Endothelial cell of umbilical vein (primary cell): ENCODE measurements around the gene ESPN.

ENCODE experiments used
- CTCF ChIP-seq, 2 donors: IDR thresholded peaks; 1 replicate in 1 of 2; 2 replicates in 1 of 2; pipeline ENCODE4 v1.5.1; 2011; ENCODE audit warnings: low read length in 2 of 2, mild to moderate bottlenecking in 2 of 2, moderate library complexity in 2 of 2, control low read depth in 1 of 2, inconsistent platforms in 1 of 2, low read depth in 1 of 2; ENCODE audit not compliant: insufficient read depth in 1 of 2; ENCODE audit errors: extremely low read depth in 1 of 2
- EZH2 ChIP-seq: IDR thresholded peaks from 2 replicates; pipeline ENCODE4 v1.6.1; 2012; ENCODE audit warnings: borderline replicate concordance, low read depth, mild to moderate bottlenecking, moderate library complexity, low read length, inconsistent platforms; ENCODE audit not compliant: severe bottlenecking
- FOS ChIP-seq: IDR thresholded peaks from 2 replicates; pipeline ENCODE4 v1.6.1; 2011; ENCODE audit warnings: mild to moderate bottlenecking, low read length, moderate library complexity, borderline replicate concordance; ENCODE audit not compliant: insufficient read depth
- JUN ChIP-seq: IDR thresholded peaks from 2 replicates; pipeline ENCODE4 v1.6.1; 2011; ENCODE audit warnings: borderline replicate concordance, low read depth; ENCODE audit not compliant: insufficient read length, insufficient read depth
- MAX ChIP-seq: IDR thresholded peaks from 2 replicates; pipeline ENCODE4 v1.6.1; 2011; ENCODE audit not compliant: insufficient read depth, insufficient read length
- MYC ChIP-seq: IDR thresholded peaks from one replicate; pipeline ENCODE4 v1.6.1; 2011; ENCODE audit warnings: mild to moderate bottlenecking, low read depth, low read length
- POLR2A ChIP-seq: IDR thresholded peaks from 2 replicates; pipeline ENCODE4 v1.6.1; 2012; ENCODE audit warnings: low read depth, mild to moderate bottlenecking, control low read depth, low read length
- POLR2AphosphoS5 ChIP-seq: IDR thresholded peaks from 2 replicates; pipeline ENCODE4 v1.6.1; 2012; ENCODE audit warnings: low read depth, mild to moderate bottlenecking, control low read depth, low read length, moderate library complexity; ENCODE audit not compliant: insufficient read depth

GRCh38 chr1:6470132-6471085, 45.8 kb downstream of the ESPN start:
- TF ChIP-seq CTCF (IDR thresholded peaks at IDR 0.05; ENCODE audit: extremely low read depth in 1 of 2, insufficient read depth in 1 of 2, low read depth in 1 of 2, low read length in 2 of 2) = no peak
- no peak for TF ChIP-seq POLR2AphosphoS5
- no peak for TF ChIP-seq MAX
- no peak for TF ChIP-seq POLR2A
- no peak for TF ChIP-seq MYC
- no peak for TF ChIP-seq EZH2
- no peak for TF ChIP-seq JUN
- no peak for TF ChIP-seq FOS
